Gastrocnemius medialis (tissue), 4 donors: ENCODE data around the gene JUP. TPM values are rescaled to one million over a fixed set of nuclear protein-coding genes. Genes with fewer than 3 reads are reported as not detected.
A peak's percentile ranks its signal among the peaks of the same experiment; 100 is the strongest.

Experiments
- ATAC-seq, 2 donors: fragments of 150-250 bp; one replicate each; pipeline ENCODE4 v1.9.1; 2016
- DNase-seq, 2 donors: peaks; one replicate each; pipeline ENCODE4 v3.0.0-alpha.2; 2019
- H3K27ac ChIP-seq, 4 donors: fragments of 200-600 bp; sonication (generic); 1 replicate in 1 of 4; 2 replicates in 3 of 4; pipeline ENCODE4 v1.5.1; 2016 to 2018; ENCODE audit warnings: mild to moderate bottlenecking in 2 of 4, moderate library complexity in 1 of 4
- H3K27me3 ChIP-seq, 3 donors: fragments of 200-600 bp; sonication (generic) in 2 of 3; 1 replicate in 1 of 3; 2 replicates in 2 of 3; pipeline versions ENCODE4 v1.5.1 to v1.6.0; 2016 to 2019; ENCODE audit warnings: mild to moderate bottlenecking in 1 of 3, moderate library complexity in 1 of 3
- H3K36me3 ChIP-seq, 2 donors: fragments of 200-600 bp; sonication (generic) in 1 of 2; one replicate each; pipeline ENCODE4 v1.5.1; 2017 to 2018
- H3K4me1 ChIP-seq, 2 donors: fragments of 200-600 bp; sonication (generic) in 1 of 2; one replicate each; pipeline ENCODE4 v1.5.1; 2016 to 2017; ENCODE audit warnings: mild to moderate bottlenecking in 2 of 2
- H3K4me3 ChIP-seq, 4 donors: fragments of 200-600 bp; sonication (generic) in 3 of 4; 1 replicate in 1 of 4; 2 replicates in 3 of 4; pipeline ENCODE4 v1.5.1; 2016 to 2019; ENCODE audit warnings: mild to moderate bottlenecking in 2 of 4
- H3K9me3 ChIP-seq, 3 donors: fragments of 200-600 bp; sonication (generic) in 2 of 3; 1 replicate in 1 of 3; 2 replicates in 2 of 3; pipeline ENCODE4 v1.5.1; 2016 to 2019
- CTCF ChIP-seq, 5 experiments: fragments of 450-650 bp in 3 of 5; fragments of 200-600 bp in 2 of 5; sonication (generic) in 2 of 5; IDR thresholded peaks in 4 of 5; conservative IDR thresholded peaks in 1 of 5; 1 replicate in 4 of 5; 2 replicates in 1 of 5; pipeline ENCODE4 v1.5.1; 2016 to 2019; ENCODE audit warnings: antibody characterized with exemption in 5 of 5, mild to moderate bottlenecking in 3 of 5, moderate library complexity in 3 of 5
- POLR2A ChIP-seq, 2 donors: fragments of 450-650 bp; IDR thresholded peaks; one replicate each; pipeline ENCODE4 v1.6.1; 2017; ENCODE audit warnings: antibody characterized with exemption in 2 of 2, mild to moderate bottlenecking in 2 of 2, moderate library complexity in 2 of 2
- in situ Hi-C, 4 donors: fragments of 200-750 bp; cut with MboI; loops; one replicate each; pipeline versions ENCODE4 v1.15.0 to v1.8.0; 2017; ENCODE audit warnings: low sequenced_read_pairs in 4 of 4
- intact Hi-C: fragments of 100-400 bp; cut with DNase I; formaldehyde crosslinking; loops from one replicate; pipeline ENCODE4 v1.15.1; 2023; ENCODE audit warnings: low total_unique reads
- total RNA-seq, 4 donors: library from RNA; depleted of rRNA; stranded (reverse); fragments of >200 nt; gene quantifications; one replicate each; pipeline versions ENCODE4 v1.1.0 to v1.2.3, GENCODE V29; 2016

Gene JUP
- total RNA-seq, 4 donors from 2014 or later, result 88.8 to 135 (median 113) TPM

- in situ Hi-C loops, result no loop called here
- Histone ChIP-seq H3K9me3 (no peaks in the 10 kb centered on the region), H3K4me1 (no peaks in the 10 kb centered on the region), H3K27ac (no peak overlapping the region), H3K36me3 (no peaks in the 10 kb centered on the region), H3K27me3 (no peaks in the 10 kb centered on the region), H3K4me3 (no peak overlapping the region)
- TF ChIP-seq CTCF (IDR thresholded peaks at IDR 0.05 in 4 of 5, conservative IDR thresholded peaks at IDR 0.05 in 1 of 5), result no peak
- TF ChIP-seq POLR2A (IDR thresholded peaks at IDR 0.05), result no peak
- ATAC-seq, result no peak
- intact Hi-C loops, result no loop called here
- no peak for DNase-seq
Measured at GRCh38 chr17:41722231-41722630, 64.3 kb downstream of the JUP start.

GRCh38 chr17:41718287-41718645 is 68.2 kb downstream of the JUP start:
- no peak for TF ChIP-seq POLR2A (IDR thresholded peaks at IDR 0.05)
- no peak for TF ChIP-seq CTCF (IDR thresholded peaks at IDR 0.05 in 4 of 5, conservative IDR thresholded peaks at IDR 0.05 in 1 of 5)
- in situ Hi-C loops (no loop called here), intact Hi-C loops (no loop called here)
- no peaks in the 10 kb centered on the region for H3K36me3 ChIP-seq
- DNase-seq, result no peak
- H3K9me3 ChIP-seq, result no peaks in the 10 kb centered on the region
- no peaks in the 10 kb centered on the region for H3K27me3 ChIP-seq
- H3K4me3 ChIP-seq, result no peak overlapping the region
- no peaks in the 10 kb centered on the region for H3K4me1 ChIP-seq
- no peak for ATAC-seq
- no peak overlapping the region for H3K27ac ChIP-seq

- Histone ChIP-seq H3K27me3 (no peaks in the 10 kb centered on the region), H3K27ac (no peak overlapping the region), H3K36me3 (no peaks in the 10 kb centered on the region), H3K4me1 (no peaks in the 10 kb centered on the region), H3K9me3 (no peaks in the 10 kb centered on the region), H3K4me3 (no peak overlapping the region)
- ATAC-seq, result peak in 1 of 2 donors; percentile 33
- in situ Hi-C loops (no loop called here), intact Hi-C loops (no loop called here)
- DNase-seq, result no peak
- TF ChIP-seq CTCF (IDR thresholded peaks at IDR 0.05 in 4 of 5, conservative IDR thresholded peaks at IDR 0.05 in 1 of 5) (no peak), POLR2A (IDR thresholded peaks at IDR 0.05) (no peak)
Measured at GRCh38 chr17:41717408-41718286, 68.9 kb downstream of the JUP start.

- H3K27me3 ChIP-seq, result no peaks in the 10 kb centered on the region
- H3K4me3 ChIP-seq, result no peak within 1 kb of the TSS
- ATAC-seq, result no peak
- no peak for TF ChIP-seq POLR2A (IDR thresholded peaks at IDR 0.05)
- TF ChIP-seq CTCF (IDR thresholded peaks at IDR 0.05 in 4 of 5, conservative IDR thresholded peaks at IDR 0.05 in 1 of 5), result no peak
- intact Hi-C loops, result no loop called here
- H3K9me3 ChIP-seq, result no peaks in the 10 kb centered on the region
- no peaks in the 10 kb centered on the region for H3K36me3 ChIP-seq
- in situ Hi-C loops, result no loop called here
- no peak within 1 kb of the TSS for H3K27ac ChIP-seq
- H3K4me1 ChIP-seq, result no peaks in the 10 kb centered on the region
- no peak for DNase-seq
Measured at GRCh38 chr17:41711669-41712400, 74.7 kb downstream of the JUP start, which contains the start of gene GAST. TSS of gene GAST (plus strand) at chr17:41712331. CDS start at chr17:41715437, 3,106 bp downstream.
